Activated CD8-positive, alpha-beta memory T cell treated with anti-CD3 and anti-CD28 coated beads, Interleukin-2, amount 50 U/mL, for 24 hours (primary cell): ENCODE results near the gene FAM241B.

Experiments used
- DNase-seq: peaks from one replicate; pipeline ENCODE4 v3.0.0-alpha.2; 2020; ENCODE audit errors: extremely low read depth

The FAM241B gene

DNA sequence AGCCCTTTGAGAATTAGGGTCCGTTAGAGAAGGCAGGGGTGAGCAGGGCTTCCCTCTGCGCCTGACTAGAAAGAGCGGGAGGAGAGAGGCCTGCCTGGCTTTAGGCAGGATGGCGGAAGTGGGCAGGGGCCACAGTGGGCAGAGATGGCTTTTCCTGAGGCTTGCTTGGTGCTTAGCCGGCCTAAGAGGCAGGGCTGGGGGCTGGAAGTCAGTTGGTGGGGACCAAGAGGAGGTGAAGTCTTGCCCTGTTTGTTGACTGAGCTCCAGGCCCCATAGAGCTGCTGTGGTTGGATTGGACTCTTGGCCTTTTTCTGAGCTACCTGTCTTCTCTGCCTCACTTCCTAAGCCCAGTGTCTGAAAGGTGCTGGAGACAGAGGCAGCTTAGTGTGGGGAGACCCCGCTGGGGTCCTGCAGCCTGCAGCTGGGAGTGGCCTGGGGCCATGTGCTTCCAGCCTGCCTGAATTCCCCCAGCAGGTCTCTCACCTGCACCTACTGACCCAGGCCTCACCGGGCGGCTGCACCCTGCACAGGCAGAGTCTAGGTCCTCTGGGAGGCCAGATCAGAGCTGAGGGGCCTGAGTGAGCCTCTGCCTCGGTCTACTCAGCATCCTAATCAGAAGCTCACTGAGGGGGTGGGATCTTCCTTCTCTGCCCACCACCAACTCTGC, 4.8 kb downstream of the FAM241B start:
- DNase-seq = no peak

- no peak for DNase-seq
These were observed 5.6 kb downstream of the FAM241B start for GRCh38 chr10:69635428-69636272.

- DNase-seq = no peak
These were observed 6.2 kb downstream of the FAM241B start for GRCh38 chr10:69636273-69636575.

- DNase-seq = no peak
These were observed 6.9 kb downstream of the FAM241B start for GRCh38 chr10:69636626-69637605.

DNA sequence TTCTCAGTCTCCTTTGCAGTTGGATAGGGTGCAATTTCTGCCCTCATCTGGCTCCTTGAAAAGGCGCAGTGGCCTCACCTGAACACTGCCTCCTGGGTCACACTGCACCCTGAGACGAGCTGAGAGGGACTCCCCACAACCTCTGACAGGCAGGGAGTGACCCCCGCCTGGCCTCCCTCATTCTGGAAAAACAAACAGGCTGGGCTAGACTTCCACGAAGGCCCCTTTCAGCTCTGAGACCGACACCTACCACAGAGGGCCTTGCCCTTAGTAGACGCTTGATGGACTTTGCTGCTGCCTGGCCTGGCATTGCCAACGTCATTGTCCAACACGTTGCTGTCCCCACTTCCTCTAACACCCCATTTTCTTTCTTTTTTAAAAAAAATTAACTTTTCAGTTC, 8.6 kb downstream of the FAM241B start:
- no peak for DNase-seq

DNA sequence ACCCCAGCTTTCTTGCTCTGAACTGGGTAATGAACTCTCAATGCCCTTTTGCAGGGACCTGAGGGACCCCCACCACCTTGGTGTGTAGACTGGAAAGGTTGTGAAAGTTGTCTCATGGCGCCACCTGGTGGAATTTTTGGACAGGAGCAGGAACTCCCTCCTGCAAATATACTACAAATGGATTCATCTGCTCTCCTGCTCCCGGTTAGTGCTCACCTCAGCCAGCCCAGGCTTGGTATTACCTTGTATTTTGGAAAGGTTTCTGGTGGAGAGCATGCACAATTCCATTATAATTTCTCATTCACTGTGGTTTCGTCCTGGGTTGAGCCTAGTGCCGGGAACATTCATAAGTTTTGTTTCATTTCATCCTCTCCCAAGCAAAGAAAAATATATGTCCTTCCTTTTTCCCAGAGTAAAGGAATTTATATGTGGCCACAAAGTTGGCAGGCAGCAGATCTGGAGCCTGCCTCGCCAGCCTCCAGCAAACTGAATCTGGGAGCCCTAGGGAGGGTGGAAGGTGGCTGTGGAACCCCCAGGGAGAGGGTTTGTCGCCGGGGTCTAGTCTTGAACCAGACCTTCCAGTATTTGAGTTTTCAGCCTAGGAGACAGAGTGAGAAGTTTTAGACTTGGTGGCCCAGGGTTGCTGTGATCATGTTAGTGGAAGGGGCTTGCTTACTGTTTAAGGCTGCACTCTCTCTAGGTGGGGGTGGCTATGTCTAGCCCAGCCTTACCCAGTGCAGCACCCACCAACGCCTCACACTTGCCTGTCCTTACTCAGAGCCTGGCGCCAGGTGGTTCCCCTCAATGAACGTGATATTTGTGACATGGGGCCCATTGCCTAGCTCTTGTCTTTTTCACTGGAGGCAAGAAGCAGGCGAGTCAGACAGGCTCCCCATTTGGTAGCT, 9.5 kb downstream of the FAM241B start:
- DNase-seq = peak; percentile 29

- no peak for DNase-seq
These were observed 10.3 kb downstream of the FAM241B start for GRCh38 chr10:69640196-69640980.

- DNase-seq = no peak
These were observed 11.4 kb downstream of the FAM241B start for GRCh38 chr10:69641261-69641980.

DNA sequence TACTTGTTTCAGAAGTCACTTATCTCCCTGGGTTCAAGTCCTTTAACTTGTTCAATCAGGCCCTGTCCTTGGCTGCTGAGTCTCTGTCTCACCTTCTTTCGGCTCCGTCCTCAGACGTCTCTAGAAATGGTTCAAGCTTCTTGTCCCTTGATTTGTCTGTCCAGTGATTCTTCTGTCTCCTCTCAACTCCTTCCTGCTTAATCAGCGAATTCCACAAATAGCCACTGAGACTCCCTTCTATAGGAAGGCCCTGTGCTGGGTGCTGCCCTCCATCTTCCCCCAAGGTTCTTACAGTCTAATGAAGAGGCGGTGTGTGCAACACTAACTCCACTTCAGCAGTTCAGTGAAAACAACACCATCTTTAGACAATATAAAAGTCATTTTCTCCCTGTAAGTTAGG, 12.7 kb downstream of the FAM241B start:
- no peak for DNase-seq

GRCh38 chr10:69643779-69644657, 14.0 kb downstream of the FAM241B start:
- DNase-seq = no peak

GRCh38 chr10:69644658-69645295, 14.7 kb downstream of the FAM241B start:
- no peak for DNase-seq

DNA sequence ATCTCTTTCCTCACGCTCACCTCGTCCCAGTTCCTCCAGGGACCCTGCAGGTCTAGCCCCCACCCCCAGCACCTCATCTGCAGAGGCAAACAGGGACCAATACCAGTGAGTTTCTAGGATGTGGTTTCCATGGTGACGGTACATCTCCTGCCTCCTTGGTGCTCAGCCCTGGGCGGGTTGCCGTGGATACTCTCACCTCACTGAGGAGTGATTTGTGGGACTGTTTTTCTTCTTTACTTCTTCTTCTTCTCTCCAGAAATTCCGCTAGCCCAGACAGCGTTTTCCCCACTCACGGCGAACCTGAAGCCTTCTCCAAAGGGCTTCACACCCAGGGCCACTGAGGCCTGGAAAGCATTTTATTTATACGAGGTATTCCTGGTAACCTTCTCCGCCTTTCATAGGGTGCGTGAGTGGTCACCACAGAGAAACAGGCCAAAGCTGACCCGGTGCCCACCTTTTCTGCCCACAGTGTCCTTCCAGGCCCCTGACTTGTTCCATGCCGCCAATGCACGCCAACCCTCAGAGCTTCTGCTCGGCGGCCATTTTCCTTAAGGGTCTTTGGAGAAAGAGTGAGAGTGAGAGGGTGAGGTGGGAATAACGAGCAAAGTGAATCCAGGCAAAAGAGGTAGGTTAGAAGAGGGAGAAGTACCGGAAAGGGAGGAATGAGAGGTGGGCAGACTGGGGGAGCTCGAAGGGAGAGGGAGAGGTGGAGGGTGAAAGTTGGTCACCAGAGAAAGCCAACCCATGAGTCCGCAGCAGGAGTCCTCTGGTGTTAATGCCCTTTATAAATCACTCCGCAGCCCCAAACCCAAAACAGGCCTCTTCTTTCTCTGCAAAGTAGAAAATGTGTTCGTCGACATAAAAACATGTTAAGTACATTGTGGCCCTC, 15.5 kb downstream of the FAM241B start:
- DNase-seq = no peak

DNA sequence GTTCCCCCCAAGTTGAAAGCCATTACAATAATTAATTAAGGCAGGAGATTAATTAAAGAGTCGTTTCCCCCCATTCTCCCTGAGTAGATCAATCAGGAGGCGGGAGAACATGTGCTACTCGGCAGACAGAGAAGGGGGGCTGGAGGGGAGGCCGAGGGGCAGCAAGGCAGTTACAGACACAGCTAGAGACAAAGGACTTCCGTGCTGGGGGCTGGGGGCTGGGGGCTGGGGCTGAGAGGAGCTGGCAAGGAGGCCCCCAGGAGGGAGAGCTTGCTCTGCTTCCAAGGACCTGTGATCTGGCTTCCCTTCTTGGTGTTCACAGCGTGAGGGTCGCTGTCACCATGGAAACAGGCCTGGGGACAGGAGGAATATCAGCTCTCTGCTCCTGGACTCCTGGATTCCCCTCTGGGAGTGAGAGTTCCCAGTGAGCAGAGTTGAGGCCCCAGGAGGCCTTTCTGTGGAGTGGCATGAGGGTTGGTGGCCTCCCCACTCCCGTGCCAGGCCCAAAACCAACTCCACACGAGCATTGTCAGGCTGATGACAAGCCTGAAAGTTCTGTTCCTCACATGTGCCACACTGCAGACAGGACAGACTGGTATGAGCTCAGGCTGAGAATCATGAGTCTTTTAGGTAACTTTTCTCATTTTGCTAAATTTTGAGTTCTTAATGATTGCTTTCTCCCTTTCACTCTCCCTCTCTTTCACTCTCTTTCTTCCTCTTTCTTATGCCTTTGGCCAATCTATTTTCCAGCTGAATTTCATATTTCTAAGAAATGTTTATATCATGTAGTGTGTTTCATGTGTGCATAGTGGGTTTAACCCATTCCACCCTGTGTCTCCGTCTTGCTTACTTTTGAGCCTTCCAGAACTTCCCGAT, 16.4 kb downstream of the FAM241B start:
- no peak for DNase-seq

DNA sequence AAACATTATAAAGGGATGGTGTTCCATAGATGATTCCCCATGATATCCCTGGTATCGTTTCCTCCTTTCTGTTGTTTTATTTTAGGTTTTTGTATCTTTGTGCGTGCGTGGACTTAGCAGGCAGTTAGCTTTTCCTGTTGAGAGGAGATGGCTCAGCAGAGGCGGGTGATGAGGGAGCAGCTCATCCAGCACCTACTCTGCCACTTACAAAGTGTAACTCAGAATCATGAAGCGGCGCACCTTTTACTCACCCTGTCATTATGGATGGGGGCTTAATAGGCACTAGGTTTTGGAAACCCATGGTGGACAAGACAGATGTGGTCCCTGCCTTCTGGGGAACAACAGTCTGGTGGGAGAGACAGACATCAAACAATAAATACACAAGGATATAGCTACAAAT, 17.1 kb downstream of the FAM241B start:
- no peak for DNase-seq

DNA sequence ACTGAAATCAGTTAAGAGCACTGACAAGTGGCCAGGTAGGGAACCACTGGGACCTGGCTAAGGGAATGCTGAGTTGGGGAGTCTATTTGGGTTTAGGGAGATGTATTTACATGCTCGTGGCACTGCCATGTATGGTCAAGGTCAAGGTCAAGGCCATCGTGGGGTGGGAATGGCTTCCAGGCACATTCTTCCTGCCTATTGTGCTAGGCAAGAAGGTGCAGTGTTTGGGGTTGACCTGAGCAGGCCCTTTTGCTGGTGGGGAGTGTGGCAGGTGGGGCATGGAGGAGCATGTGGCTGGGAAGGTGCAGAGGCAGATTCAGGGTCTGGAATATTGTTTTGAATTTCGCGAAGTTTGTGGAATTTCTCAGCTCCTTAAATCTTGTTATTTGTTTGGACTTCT, 17.8 kb downstream of the FAM241B start:
- DNase-seq = no peak

DNA sequence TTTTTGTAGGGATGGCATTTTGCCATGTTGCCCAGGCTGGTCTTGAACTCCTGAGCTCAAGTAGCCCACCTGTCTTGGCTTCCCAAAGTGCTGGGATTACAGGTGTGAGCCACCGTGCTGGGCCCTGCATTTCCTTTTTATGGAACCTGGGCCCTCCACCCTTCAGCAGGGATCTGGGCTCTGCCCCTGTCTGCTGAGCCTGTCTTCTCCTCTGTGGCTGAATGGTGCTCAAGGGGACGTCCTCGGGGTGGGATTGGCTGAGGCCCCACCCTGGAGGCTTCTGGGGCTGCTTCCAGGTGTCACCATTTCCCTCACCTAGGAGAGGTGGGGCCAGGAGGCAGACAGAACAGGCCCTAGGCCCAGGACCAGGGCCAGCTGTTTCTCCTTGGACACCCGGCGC, 18.4 kb downstream of the FAM241B start:
- no peak for DNase-seq
